Activated CD4-positive, CD25-positive, alpha-beta regulatory T cell treated with anti-CD3 and anti-CD28 coated beads, Interleukin-2, amount 50 U/mL, for 24 hours (primary cell): ENCODE measurements around the gene IL21.
A peak's percentile ranks its signal among the peaks of the same experiment; 100 is the strongest.

Source experiments
- ATAC-seq, 2 donors: fragments of 150-1000 bp; cut with Tn5 transposase; one replicate each; pipeline ENCODE4 v1.10.0; 2021; ENCODE audit warnings: mild to moderate bottlenecking in 1 of 2, moderate library complexity in 1 of 2

The IL21 gene

GRCh38 chr4:122632396-122633143 lies 11.7 kb upstream of the IL21 start:
- ATAC-seq = peak; percentile 53 to 73

DNA sequence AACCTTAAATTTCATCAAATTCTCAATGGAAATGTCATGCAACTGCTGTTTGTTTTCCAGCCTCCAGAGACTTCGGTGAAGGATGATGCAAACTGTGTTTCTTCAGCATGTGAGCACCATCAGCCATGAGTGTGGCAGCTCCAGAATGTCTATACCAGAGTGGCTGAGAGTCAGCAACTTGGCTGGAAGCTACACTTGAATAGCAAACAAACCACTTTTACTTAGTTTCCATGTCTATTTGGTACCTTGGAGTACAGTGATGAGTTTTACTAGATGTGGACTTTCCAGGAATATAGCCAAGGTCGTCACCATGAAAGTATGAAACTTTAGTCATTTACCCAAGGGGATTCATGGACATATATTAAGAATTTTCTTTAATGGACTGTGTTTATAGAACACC lies 4.3 kb upstream of the IL21 start:
- no peak for ATAC-seq

- no peak for ATAC-seq
These were observed 3.3 kb upstream of the IL21 start for GRCh38 chr4:122624205-122624604.

- ATAC-seq = no peak
These were observed 2.8 kb upstream of the IL21 start for GRCh38 chr4:122623637-122624166.

DNA sequence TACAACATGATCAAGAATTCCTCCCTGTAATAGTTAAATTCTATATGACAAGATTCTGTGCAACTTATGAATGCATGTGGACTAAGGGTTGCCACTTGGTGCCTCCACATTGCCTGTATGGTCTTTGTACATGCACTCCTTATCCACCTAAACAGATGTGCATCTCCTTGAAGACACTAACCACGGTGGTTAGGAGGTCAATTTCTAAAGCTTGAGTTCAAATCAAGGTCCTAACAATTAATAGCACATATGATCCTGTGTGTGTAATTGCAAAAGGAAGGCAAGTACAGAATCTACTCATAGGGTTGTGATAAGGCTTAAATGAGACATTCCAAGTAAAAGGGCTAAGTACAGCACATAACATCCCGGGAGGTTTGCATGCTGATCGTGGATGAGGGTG lies 1.5 kb upstream of the IL21 start:
- ATAC-seq = no peak

DNA sequence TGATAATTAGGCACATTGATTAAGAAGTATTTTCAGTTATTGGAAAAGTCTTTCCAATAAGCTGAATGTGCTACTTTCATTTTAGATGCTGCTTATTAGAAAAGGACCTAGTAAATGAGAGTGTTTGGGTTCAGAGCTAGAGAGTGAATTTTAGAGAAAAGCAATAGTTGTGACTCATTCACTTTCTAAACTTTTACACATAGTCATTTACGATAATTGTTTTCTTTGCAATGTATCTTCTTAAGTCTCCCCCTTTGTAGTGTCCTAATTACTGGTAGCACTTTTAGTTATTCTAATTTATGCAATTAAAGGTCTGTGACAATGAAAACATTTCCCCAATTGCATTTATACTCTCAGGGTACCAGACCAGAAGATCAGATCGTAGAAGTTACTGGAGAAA lies 1.3 kb downstream of the IL21 start:
- no peak for ATAC-seq

GRCh38 chr4:122617597-122618593 lies 3.0 kb downstream of the IL21 start:
- no peak for ATAC-seq

GRCh38 chr4:122616915-122617596 lies 3.8 kb downstream of the IL21 start:
- ATAC-seq = no peak

DNA sequence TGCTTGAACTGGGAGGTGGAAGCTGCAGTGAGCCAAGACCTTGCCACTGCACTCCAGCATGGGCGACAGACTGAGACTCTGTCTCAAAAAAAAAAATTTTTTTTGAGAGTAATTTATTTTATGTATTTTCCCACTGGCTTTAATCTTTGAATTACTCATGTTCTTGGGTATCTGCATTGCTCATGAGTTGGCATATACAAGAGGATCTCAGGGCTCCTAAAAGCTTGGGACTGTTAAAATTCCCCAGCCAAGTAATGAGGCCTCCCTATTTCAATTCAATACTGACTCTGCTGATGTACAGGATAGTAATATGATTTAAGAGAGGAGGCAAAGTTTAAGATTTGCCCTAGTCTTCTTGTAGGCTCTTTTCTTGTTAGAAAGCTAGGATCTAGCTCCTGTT lies 6.2 kb downstream of the IL21 start:
- ATAC-seq = no peak

DNA sequence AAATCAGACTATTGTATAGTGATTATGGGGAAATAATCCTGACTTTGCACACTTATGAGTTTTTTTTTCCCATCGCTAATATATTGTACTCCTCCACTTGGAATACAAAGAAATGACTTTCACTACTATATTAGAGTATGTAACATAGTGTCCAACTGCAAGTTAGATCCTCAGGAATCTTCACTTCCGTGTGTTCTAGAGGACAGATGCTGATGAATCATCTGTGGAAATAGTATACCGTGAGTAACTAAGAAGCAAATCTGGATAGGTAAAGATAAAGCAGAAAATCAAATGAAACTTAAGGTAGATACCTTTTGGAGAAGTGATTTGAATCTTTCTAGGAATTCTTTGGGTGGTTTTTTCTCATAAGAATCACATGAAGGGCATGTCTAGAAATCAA lies 8.3 kb downstream of the IL21 start:
- no peak for ATAC-seq

- ATAC-seq = no peak
These were observed 14.4 kb downstream of the IL21 start for GRCh38 chr4:122606364-122607043.

GRCh38 chr4:122604146-122604545 lies 16.7 kb downstream of the IL21 start:
- no peak for ATAC-seq

- ATAC-seq = no peak
These were observed 17.7 kb downstream of the IL21 start for GRCh38 chr4:122603156-122603574.

DNA sequence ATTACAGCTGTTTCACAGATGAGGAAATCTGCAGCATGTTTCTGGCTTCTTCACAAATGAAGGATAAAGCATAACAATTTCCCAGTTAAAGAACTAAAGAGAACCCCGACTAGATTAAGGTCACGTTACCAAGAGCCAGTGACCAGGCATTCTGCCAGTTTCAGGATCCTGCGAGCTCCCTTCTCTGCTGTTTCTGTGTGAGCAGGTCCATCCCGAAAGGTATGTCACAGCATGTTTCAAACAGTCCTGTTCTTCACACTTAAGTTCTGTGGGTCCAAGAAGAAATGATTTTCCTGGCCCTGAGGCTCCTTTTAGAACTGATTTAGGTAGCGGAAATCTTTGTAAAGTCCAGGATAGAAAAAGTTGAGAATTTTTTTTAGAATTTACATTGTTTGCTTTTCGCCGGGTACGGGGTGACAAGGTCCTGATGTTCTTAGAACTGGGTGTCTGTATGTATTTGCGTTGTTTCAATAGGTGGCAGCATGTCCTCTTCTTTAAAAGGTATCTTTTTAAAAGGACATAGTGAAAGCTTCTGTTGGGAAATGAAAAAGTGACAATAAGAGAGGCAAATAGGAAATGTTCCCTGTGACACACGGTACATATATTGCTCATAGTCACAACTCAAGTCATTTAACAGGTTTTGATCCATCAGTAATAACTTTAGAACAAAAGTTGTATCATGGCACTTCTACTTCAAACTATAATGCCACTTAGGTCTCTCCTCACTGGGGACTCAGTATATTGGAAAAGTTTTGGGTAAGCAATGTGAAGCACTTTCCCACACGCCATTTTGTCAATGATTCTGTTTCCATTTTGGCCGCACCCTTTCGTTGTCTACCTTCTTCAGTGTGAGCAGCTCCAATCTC lies 18.4 kb downstream of the IL21 start:
- ATAC-seq = peak in 1 of 2 donors; percentile 59

DNA sequence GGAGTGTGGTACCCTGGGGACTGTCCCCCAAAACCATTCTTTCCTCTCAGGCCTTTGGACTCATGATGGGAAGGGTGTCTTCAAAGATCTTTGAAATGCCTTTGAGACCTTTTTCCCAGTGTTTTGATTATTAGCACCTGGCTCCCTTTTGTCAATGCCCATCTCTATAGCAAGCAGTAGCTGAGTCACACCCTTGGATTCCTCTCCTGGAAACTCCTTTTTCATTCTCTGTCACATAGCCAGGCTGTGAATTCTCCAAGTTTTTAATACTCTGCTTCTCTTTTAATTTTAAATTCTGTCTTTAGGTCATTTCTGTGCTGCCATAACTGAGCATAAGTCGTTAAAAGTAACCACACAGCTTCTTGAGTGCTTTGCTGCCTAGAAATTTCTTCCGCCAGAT lies 29.7 kb downstream of the IL21 start:
- no peak for ATAC-seq

GRCh38 chr4:122588453-122589238 lies 32.2 kb downstream of the IL21 start:
- no peak for ATAC-seq

DNA sequence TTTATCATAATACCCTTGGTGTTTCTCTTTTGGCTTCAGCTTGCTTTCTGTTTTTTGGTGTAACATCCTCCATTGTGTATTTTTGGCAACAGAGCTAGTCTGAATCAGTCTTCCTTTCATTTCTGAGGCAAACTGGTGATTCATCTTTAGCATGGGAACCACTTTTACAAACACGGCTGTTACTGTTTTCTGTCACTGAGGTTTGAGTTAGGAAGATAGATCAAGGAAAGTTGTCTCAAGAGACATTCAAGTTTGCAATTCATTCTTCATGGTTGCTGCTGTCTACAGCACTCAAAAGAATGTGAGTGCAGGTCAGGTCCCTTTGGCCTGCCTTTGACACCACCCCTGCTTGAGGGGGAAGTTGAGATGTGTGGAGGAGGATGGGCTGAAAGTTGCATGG lies 36.3 kb downstream of the IL21 start:
- peak in 1 of 2 donors; percentile 54 for ATAC-seq

DNA sequence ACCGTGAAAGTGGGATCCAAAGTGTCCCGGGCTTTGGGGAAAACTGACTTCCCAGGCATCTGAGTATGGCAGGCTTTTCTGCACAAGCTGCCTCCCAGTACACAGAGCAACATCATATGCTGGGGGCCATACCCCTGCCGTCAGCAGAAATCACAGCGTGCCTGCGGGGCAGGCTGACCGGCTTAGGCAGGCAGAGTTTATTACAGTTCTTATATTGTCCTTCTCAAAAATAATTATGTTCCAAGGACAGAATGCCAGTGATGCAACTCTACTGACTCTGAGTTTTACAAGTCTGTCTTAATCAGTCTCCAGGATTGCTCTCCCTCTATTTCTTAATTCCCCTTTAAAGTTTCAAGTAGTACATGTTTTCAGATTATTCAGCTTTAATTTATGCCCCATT lies 37.0 kb downstream of the IL21 start:
- ATAC-seq = no peak

DNA sequence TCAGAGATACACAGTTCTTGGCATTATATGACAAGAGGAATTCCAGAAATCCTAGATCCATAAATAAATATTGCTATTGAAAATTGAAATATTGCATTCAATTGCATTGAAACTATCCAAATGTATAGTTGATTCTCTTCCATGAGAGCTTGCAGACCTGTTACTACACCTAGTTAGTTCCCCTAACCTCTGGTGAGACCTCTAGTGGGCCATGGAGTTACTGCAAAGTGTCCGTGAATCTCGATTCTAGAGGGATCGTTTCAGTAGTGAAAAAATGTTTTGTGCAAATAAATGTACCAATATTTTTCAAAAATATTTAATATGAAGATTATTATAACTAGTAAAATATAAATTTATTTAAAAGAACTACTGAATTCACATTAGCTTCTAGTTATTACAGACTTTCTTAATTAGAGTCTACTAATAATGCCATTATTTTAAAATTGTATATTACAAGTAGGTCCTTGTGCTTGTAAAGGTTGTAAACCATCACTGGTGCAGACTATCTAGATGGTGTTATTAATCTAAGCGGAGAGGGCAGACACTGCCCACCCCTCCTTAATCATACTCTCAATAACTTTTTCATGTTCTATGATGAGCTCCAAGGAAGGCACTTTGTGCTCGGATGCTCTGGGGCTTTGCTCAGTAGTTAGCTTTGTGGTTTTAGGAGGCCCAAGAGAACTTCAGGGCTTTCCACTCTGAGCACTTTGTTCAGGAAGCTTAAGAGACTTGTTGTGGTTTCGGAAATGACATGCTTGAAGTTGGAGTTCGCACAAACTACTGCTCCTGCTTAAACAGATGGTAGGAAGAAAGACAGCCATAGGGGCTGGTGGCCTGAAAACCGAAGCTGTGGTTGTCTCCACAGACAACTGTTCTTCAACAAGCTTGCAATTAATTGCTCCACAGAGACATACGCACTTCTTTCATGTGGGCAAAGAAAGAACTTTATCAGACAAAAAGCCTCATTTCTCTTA lies 42.8 kb downstream of the IL21 start:
- peak; percentile 57 to 58 for ATAC-seq
